GM13977 (cell line): Measurements from ENCODE around the gene LRP1-AS.

ENCODE experiments used
- DNase-seq: peaks from one replicate; pipeline ENCODE4 v3.0.0; 2012; ENCODE audit warnings: low spot score
- in situ Hi-C: fragments of 300-500 bp; cut with MboI; formaldehyde crosslinking; loops from one replicate; pipeline ENCODE4 v1.12.0; 2022; ENCODE audit warnings: low sequenced_read_pairs, low pct_unique_long_range_greater_than_20kb, mixed read lengths, inconsistent platforms; ENCODE audit not compliant: unreplicated experiment
- TF ChIP-seq, protein P1 (sequence below): IDR thresholded peaks from 2 replicates; pipeline ENCODE4 v1.5.1; 2012; ENCODE audit warnings: mild to moderate bottlenecking, control low read depth; ENCODE audit not compliant: insufficient read depth; ENCODE audit errors: extremely low read depth, missing control alignments

The LRP1-AS gene

DNA sequence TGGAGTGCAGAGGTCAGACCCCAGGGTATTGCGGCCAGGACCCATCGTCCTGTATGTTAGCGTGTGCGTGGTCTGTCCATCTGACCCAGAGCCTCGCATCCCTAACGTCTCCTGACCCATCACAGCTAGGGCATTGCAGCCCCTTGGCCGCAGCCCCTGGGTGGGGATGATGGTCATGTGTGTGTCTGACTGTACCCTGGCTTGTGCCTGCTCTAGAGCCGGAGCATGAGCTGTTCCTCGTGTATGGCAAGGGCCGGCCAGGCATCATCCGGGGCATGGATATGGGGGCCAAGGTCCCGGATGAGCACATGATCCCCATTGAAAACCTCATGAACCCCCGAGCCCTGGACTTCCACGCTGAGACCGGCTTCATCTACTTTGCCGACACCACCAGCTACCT lies 10.8 kb upstream of the LRP1-AS start:
- DNase-seq: no peak
- in situ Hi-C loops: no loop called here
- TF ChIP-seq, protein P1, sequence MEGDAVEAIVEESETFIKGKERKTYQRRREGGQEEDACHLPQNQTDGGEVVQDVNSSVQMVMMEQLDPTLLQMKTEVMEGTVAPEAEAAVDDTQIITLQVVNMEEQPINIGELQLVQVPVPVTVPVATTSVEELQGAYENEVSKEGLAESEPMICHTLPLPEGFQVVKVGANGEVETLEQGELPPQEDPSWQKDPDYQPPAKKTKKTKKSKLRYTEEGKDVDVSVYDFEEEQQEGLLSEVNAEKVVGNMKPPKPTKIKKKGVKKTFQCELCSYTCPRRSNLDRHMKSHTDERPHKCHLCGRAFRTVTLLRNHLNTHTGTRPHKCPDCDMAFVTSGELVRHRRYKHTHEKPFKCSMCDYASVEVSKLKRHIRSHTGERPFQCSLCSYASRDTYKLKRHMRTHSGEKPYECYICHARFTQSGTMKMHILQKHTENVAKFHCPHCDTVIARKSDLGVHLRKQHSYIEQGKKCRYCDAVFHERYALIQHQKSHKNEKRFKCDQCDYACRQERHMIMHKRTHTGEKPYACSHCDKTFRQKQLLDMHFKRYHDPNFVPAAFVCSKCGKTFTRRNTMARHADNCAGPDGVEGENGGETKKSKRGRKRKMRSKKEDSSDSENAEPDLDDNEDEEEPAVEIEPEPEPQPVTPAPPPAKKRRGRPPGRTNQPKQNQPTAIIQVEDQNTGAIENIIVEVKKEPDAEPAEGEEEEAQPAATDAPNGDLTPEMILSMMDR: no peak

- no peak for DNase-seq
- TF ChIP-seq, protein P1: no peak
- in situ Hi-C loops: no loop called here
These were observed 10.3 kb upstream of the LRP1-AS start for GRCh38 chr12:57157588-57158173.

- no peak for DNase-seq
- TF ChIP-seq, protein P1: no peak
- in situ Hi-C loops: no loop called here
These were observed 9.4 kb upstream of the LRP1-AS start for GRCh38 chr12:57156701-57157403.

- in situ Hi-C loops: no loop called here
- no peak for DNase-seq
- TF ChIP-seq, protein P1: no peak
These were observed 7.5 kb upstream of the LRP1-AS start for GRCh38 chr12:57154804-57155434.

GRCh38 chr12:57154076-57154475 lies 6.7 kb upstream of the LRP1-AS start:
- DNase-seq: no peak
- in situ Hi-C loops: no loop called here
- TF ChIP-seq, protein P1: no peak

DNA sequence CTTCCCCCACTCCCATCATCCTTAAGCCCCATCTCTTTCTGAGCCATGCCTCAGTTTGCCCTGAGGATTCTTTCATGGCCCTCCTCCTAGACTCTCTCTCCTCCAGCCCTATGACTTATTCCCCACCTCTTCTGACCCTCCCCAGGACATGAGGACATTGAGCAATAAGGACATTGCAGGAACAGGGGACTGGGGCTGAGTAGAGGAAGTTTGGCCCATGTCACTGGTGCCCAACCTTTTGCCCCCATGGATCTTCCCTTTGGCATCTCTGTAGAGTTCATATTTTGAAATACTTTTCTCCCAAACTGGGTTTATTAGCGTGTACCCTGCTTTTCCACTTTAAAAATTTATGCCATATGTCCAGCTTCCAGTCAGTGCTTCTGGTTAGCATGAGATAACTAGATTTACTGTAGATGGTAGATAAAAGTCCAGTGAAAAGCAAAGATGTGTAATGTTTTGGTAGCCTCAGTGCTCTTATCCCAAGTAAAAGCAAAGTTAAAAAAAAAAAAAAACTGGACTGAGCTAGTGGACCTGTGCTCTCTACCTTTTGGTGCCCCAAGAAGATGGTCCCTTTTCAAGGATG lies 6.1 kb upstream of the LRP1-AS start:
- in situ Hi-C loops: no loop called here
- DNase-seq: no peak
- TF ChIP-seq, protein P1: no peak
